Umbilical cord (tissue), 2 donors: Measurements from ENCODE around the gene CCHCR1. TPM values are rescaled to one million over a fixed set of nuclear protein-coding genes. Genes with fewer than 3 reads are reported as not detected.

Source experiments
- DNase-seq: peaks from one replicate; pipeline ENCODE4 v3.0.0-alpha.2; 2015; ENCODE audit warnings: low spot score
- total RNA-seq: library from RNA; depleted of rRNA; stranded (reverse); fragments of >200 nt; gene quantifications from one replicate; pipeline ENCODE4 v1.2.3, GENCODE V29; 2014; ENCODE audit warnings: low replicate concordance; ENCODE audit not compliant: insufficient read depth

CCHCR1 gene
- total RNA-seq, 1 donor from 2014 or later: 31.8 TPM

- DNase-seq: no peak
These were observed 26.9 kb downstream of the CCHCR1 start for GRCh38 chr6:31130751-31131150.

GRCh38 chr6:31129130-31129529 is 28.5 kb downstream of the CCHCR1 start:
- DNase-seq: no peak

- DNase-seq: peak; percentile 52
These were observed 29.4 kb downstream of the CCHCR1 start for GRCh38 chr6:31128093-31128676.

GRCh38 chr6:31126396-31127175 is 31.0 kb downstream of the CCHCR1 start:
- DNase-seq: no peak

- DNase-seq: no peak
These were observed 31.8 kb downstream of the CCHCR1 start for GRCh38 chr6:31125586-31126363.

- no peak for DNase-seq
These were observed 32.4 kb downstream of the CCHCR1 start for GRCh38 chr6:31125162-31125561.

- peak; percentile 93 for DNase-seq
These were observed 34.6 kb downstream of the CCHCR1 start for GRCh38 chr6:31122791-31123706.

- no peak for DNase-seq
These were observed 36.3 kb downstream of the CCHCR1 start for GRCh38 chr6:31121131-31121790.

- DNase-seq: no peak
These were observed 37.3 kb downstream of the CCHCR1 start, which contains the start of gene CDSN for GRCh38 chr6:31120151-31120915. Gene CDSN, minus strand, starts transcription at chr6:31120446. Its CDS starts 27 bp downstream, at chr6:31120419.

GRCh38 chr6:31118178-31118577 is 39.4 kb downstream of the CCHCR1 start:
- no peak for DNase-seq

- DNase-seq: no peak
These were observed 40.8 kb downstream of the CCHCR1 start for GRCh38 chr6:31116661-31117385.

GRCh38 chr6:31115941-31116560 is 41.6 kb downstream of the CCHCR1 start:
- DNase-seq: no peak

- peak; percentile 72 for DNase-seq
These were observed 42.4 kb downstream of the CCHCR1 start for GRCh38 chr6:31114970-31115849.

- DNase-seq: peak; percentile 97
These were observed 43.1 kb downstream of the CCHCR1 start, which contains the start of gene PSORS1C1 for GRCh38 chr6:31114541-31114878. Gene PSORS1C1, plus strand, starts transcription at chr6:31114800. Its CDS starts 14,833 bp downstream, at chr6:31129633.

GRCh38 chr6:31113861-31114540 is 43.6 kb downstream of the CCHCR1 start:
- DNase-seq: peak; percentile 71

- no peak for DNase-seq
These were observed 45.1 kb downstream of the CCHCR1 start, which contains the start of gene C6orf15 for GRCh38 chr6:31112478-31112877. Gene C6orf15, minus strand, starts transcription at chr6:31112575. Its CDS starts 20 bp downstream, at chr6:31112555.

GRCh38 chr6:31111712-31112111 is 45.9 kb downstream of the CCHCR1 start:
- DNase-seq: no peak
